ENCODE results near the gene TMCC1.
"Not testable (repeated sequence)": the region's sequence is repeated elsewhere in the genome, so short reads cannot be mapped to it uniquely, and the experiment has no call there.

TMCC1 gene

GRCh38 chr3:129893581-129894070 is at the start of gene TMCC1:
TSS of gene TMCC1 (minus strand) at chr3:129893711.
- DNase-seq, result peak; percentile 90

- DNase-seq, result no peak
Measured at GRCh38 chr3:129943020-129943419, 49.5 kb upstream of the TMCC1 start.

GRCh38 chr3:129942296-129942695 is 48.8 kb upstream of the TMCC1 start:
- peak; percentile 27 for DNase-seq

GRCh38 chr3:129940086-129940485 is 46.6 kb upstream of the TMCC1 start:
- DNase-seq, result no peak

GRCh38 chr3:129938140-129938930 is 44.8 kb upstream of the TMCC1 start:
- no peak for DNase-seq

GRCh38 chr3:129937717-129938116 is 44.2 kb upstream of the TMCC1 start:
- no peak for DNase-seq

- no peak for DNase-seq
Measured at GRCh38 chr3:129936757-129937156, 43.2 kb upstream of the TMCC1 start.

- DNase-seq, result peak; percentile 43
Measured at GRCh38 chr3:129934234-129935123, 41.0 kb upstream of the TMCC1 start.

- DNase-seq, result no peak
Measured at GRCh38 chr3:129933471-129933870, 40.0 kb upstream of the TMCC1 start.

GRCh38 chr3:129929383-129929782 is 35.9 kb upstream of the TMCC1 start:
- DNase-seq, result no peak

GRCh38 chr3:129927072-129927471 is 33.6 kb upstream of the TMCC1 start:
- no peak for DNase-seq

- DNase-seq, result no peak
Measured at GRCh38 chr3:129919806-129920205, 26.3 kb upstream of the TMCC1 start.

GRCh38 chr3:129919357-129919756 is 25.8 kb upstream of the TMCC1 start:
- no peak for DNase-seq

GRCh38 chr3:129918461-129918860 is 24.9 kb upstream of the TMCC1 start:
- no peak for DNase-seq

GRCh38 chr3:129917423-129918007 is 24.0 kb upstream of the TMCC1 start:
- no peak for DNase-seq

GRCh38 chr3:129913618-129914017 is 20.1 kb upstream of the TMCC1 start:
- DNase-seq, result no peak

GRCh38 chr3:129911261-129911861 is 17.9 kb upstream of the TMCC1 start:
- DNase-seq, result no peak

GRCh38 chr3:129909235-129909634 is 15.7 kb upstream of the TMCC1 start:
- DNase-seq, result not testable (repeated sequence)

GRCh38 chr3:129908417-129908816 is 14.9 kb upstream of the TMCC1 start:
- no peak for DNase-seq

- not testable (repeated sequence) for DNase-seq
Measured at GRCh38 chr3:129901272-129901671, 7.8 kb upstream of the TMCC1 start.

GRCh38 chr3:129897026-129897425 is 3.5 kb upstream of the TMCC1 start:
- DNase-seq, result no peak

GRCh38 chr3:129892857-129893580 is 492 bp downstream of the TMCC1 start:
- DNase-seq, result peak; percentile 75

Measured in activated CD8-positive, alpha-beta memory T cell treated with anti-CD3 and anti-CD28 coated beads, Interleukin-2, amount 50 U/mL, for 4 hours (primary cell).